ENCODE results near the gene FOXP1. TPM values are rescaled to one million over a fixed set of nuclear protein-coding genes. Genes with fewer than 3 reads are reported as not detected.

FOXP1 gene
- polyA plus RNA-seq, 1 donor (not counting 4 experiments of a cell fraction or from before 2014, with no cell fraction given): 14.6 TPM

- H3K4me1 ChIP-seq (ENCODE audit: control insufficient read depth, extremely low read depth, insufficient read depth, low read length): no peaks in the 10 kb centered on the region
- no peaks in the 10 kb centered on the region for H3K9me3 ChIP-seq (ENCODE audit: control insufficient read depth, low read depth, low read length)
- H3K27ac ChIP-seq (ENCODE audit: control insufficient read depth, insufficient read depth, low read length): no peak overlapping the region
- no peaks in the 10 kb centered on the region for H3K79me2 ChIP-seq (ENCODE audit: control insufficient read depth, insufficient read depth, low read length)
- DNase-seq (ENCODE audit: low read depth, low spot score) (no peak), FAIRE-seq (no peak)
- H3K27me3 ChIP-seq (ENCODE audit: control insufficient read depth, extremely low read depth, insufficient read depth, low read length): no peaks in the 10 kb centered on the region
- no peaks in the 10 kb centered on the region for H3K9me1 ChIP-seq (ENCODE audit: control insufficient read depth, extremely low read depth, insufficient read depth, low read length)
- no peaks in the 10 kb centered on the region for H4K20me1 ChIP-seq (ENCODE audit: control insufficient read depth, extremely low read depth, insufficient read depth, low read length)
- dilution Hi-C loops (cut with MboI; ENCODE audit: extremely low pct_ligation_motif_present, low sequenced_read_pairs): no loop called here
- H3K9ac ChIP-seq (ENCODE audit: control insufficient read depth, extremely low read depth, insufficient read depth, low read length): no peak overlapping the region
- H3K4me2 ChIP-seq (ENCODE audit: control insufficient read depth, extremely low read depth, insufficient read depth, low read depth, low read length): no peak overlapping the region
- H3K4me3 ChIP-seq (ENCODE audit: control insufficient read depth in 2 of 3, extremely low read depth in 1 of 3, insufficient read depth in 2 of 3, low read depth in 1 of 3, low read length in 3 of 3): no peak overlapping the region
- H3K36me3 ChIP-seq (ENCODE audit: control insufficient read depth in 2 of 2, extremely low read depth in 1 of 2, insufficient read depth in 2 of 2, low read length in 2 of 2): no peaks in the 10 kb centered on the region
- no peak overlapping the region for H2AFZ ChIP-seq (ENCODE audit: control insufficient read depth, low read length)
- TF ChIP-seq CTCF (optimal IDR thresholded peaks at IDR 0.05 in 1 of 3, IDR thresholded peaks at IDR 0.05 in 1 of 3, conservative IDR thresholded peaks at IDR 0.05 in 1 of 3; ENCODE audit: extremely low read depth in 1 of 3, insufficient read depth in 2 of 3, low read length in 3 of 3): no peak
- TF ChIP-seq EZH2 (IDR thresholded peaks at IDR 0.05; ENCODE audit: low read length): no peak
Observed at GRCh38 chr3:71308836-71309235, 274.7 kb downstream of the FOXP1 start.

- FAIRE-seq: no peak
- Histone ChIP-seq H2AFZ (ENCODE audit: control insufficient read depth, low read length) (no peak overlapping the region), H3K9ac (ENCODE audit: control insufficient read depth, extremely low read depth, insufficient read depth, low read length) (no peak overlapping the region), H3K4me2 (ENCODE audit: control insufficient read depth, extremely low read depth, insufficient read depth, low read depth, low read length) (no peak overlapping the region), H3K9me1 (ENCODE audit: control insufficient read depth, extremely low read depth, insufficient read depth, low read length) (no peaks in the 10 kb centered on the region), H4K20me1 (ENCODE audit: control insufficient read depth, extremely low read depth, insufficient read depth, low read length) (no peaks in the 10 kb centered on the region), H3K9me3 (ENCODE audit: control insufficient read depth, low read depth, low read length) (no peaks in the 10 kb centered on the region), H3K27ac (ENCODE audit: control insufficient read depth, insufficient read depth, low read length) (no peak overlapping the region), H3K36me3 (ENCODE audit: control insufficient read depth in 2 of 2, extremely low read depth in 1 of 2, insufficient read depth in 2 of 2, low read length in 2 of 2) (no peaks in the 10 kb centered on the region), H3K79me2 (ENCODE audit: control insufficient read depth, insufficient read depth, low read length) (no peaks in the 10 kb centered on the region), H3K4me3 (ENCODE audit: control insufficient read depth in 2 of 3, extremely low read depth in 1 of 3, insufficient read depth in 2 of 3, low read depth in 1 of 3, low read length in 3 of 3) (no peak overlapping the region), H3K4me1 (ENCODE audit: control insufficient read depth, extremely low read depth, insufficient read depth, low read length) (no peaks in the 10 kb centered on the region), H3K27me3 (ENCODE audit: control insufficient read depth, extremely low read depth, insufficient read depth, low read length) (no peaks in the 10 kb centered on the region)
- dilution Hi-C loops (cut with MboI; ENCODE audit: extremely low pct_ligation_motif_present, low sequenced_read_pairs): no loop called here
- TF ChIP-seq CTCF (optimal IDR thresholded peaks at IDR 0.05 in 1 of 3, IDR thresholded peaks at IDR 0.05 in 1 of 3, conservative IDR thresholded peaks at IDR 0.05 in 1 of 3; ENCODE audit: extremely low read depth in 1 of 3, insufficient read depth in 2 of 3, low read length in 3 of 3) (no peak), EZH2 (IDR thresholded peaks at IDR 0.05; ENCODE audit: low read length) (no peak)
- DNase-seq (ENCODE audit: low read depth, low spot score): no peak
Observed at GRCh38 chr3:71307991-71308697, 275.4 kb downstream of the FOXP1 start.

Data from keratinocyte (primary cell).